HG03039 (cell line): ENCODE results near the gene CREB3L1.
"Not testable (repeated sequence)": the region's sequence is repeated elsewhere in the genome, so short reads cannot be mapped to it uniquely, and the experiment has no call there.

Source experiments
- ATAC-seq: cut with Tn5 transposase; IDR thresholded peaks from one replicate; pipeline ENCODE4 v1.9.1; 2021; ENCODE audit warnings: mild to moderate bottlenecking, moderate library complexity; ENCODE audit not compliant: unreplicated experiment

The CREB3L1 gene

DNA sequence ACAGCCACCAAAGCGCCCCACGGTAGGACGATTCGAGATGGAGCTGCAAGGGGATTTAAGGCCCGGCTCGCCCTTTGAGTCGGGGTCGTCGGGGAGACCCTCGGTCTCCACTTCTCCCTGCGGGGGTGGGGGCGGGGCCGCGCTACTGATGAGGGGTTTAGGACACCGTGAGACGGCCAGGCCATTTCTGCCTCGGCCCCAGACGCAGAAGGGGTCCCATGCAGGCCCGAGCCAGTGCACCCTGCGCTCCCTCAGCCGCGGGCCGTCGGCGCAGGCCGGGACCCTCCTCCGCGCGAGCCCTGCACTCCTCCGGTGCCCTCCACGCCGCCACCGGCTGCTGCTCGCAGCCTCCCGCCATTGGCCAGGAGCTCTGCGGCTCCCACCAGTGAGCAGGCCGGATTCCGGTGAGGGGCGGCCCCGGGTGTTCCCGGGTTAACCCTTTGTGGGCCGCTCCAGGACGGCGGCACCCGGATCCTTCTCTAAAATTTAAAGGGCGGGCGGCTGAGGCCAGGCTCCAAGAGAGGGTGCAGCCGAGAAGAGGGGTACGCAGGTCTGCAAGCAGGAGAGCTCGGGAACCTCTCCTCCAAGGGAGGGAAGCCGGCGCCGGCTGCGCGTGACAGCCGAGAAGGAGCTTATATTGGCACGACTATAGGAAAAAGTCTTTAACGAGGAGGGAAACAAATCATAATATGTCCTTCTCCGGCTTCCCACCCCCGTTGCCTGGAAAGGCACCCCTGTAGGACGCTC is 18.0 kb downstream of the CREB3L1 start:
- ATAC-seq: no peak

DNA sequence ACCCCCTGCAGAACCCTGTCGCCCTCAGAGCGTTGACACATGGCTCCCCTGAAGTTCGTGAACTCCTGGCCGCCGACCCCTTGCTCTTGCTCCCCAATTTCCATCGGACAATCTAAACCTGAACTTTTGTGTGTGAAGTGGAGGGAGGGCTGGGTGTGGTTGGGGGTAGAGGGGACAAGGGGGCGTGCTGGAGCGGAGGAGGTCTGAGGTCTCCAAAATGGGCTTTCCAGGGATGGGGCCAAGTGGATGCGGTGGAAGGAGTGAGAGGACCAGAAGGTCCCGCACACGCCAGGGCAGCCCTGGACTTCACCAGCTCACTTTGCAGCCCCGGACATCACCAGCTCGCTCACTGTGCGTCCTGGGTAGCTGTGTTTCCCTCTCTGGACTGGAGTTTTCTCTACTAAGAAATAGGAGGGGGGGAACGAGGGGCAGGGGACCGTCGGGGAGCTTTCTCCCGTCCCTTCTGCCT is 18.6 kb downstream of the CREB3L1 start:
- ATAC-seq: no peak

DNA sequence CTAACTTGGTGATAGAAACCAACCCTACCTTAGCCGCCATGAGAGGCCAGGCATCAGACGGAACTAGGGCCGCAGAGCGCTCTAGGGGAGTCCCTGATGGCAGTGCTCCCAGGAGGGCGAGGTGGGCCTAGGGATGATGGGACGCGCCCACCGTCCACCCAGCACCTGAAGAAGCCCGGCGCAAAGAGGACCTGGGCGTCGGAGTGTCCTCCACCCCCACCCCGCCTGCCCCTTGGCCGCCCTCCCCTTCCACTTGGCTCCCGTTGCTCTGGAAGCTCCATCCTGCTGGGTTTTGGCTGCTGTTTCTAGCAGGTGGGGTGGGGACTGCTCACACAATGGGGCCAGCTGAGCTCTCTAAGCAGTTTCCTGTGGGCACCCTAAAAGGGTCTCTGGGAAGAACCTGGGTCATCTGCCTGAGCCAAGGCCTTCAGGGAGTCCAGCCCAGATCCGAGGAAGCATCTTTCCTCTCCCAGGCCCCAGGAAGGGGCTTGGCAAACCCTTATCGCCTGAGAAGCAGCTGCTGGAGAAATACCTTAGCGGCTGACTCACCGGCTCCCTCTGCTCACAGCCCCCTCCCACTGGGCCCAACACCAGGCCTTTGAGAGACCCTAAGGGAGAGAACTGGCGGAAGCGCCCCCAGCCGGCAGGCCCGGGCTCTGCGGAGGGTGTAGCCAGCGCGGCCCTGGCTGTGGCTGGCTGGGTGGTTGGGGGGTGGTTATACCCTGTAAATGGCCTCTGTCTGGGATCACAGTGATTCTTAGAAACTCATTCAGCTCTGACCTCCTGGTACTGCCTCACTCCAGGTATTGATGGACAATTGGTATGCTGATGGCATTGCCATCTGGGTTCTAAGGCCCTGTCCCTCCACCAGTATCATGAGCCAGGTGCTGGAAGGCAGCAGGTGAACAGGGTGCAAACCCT is 19.3 kb downstream of the CREB3L1 start:
- ATAC-seq: no peak

DNA sequence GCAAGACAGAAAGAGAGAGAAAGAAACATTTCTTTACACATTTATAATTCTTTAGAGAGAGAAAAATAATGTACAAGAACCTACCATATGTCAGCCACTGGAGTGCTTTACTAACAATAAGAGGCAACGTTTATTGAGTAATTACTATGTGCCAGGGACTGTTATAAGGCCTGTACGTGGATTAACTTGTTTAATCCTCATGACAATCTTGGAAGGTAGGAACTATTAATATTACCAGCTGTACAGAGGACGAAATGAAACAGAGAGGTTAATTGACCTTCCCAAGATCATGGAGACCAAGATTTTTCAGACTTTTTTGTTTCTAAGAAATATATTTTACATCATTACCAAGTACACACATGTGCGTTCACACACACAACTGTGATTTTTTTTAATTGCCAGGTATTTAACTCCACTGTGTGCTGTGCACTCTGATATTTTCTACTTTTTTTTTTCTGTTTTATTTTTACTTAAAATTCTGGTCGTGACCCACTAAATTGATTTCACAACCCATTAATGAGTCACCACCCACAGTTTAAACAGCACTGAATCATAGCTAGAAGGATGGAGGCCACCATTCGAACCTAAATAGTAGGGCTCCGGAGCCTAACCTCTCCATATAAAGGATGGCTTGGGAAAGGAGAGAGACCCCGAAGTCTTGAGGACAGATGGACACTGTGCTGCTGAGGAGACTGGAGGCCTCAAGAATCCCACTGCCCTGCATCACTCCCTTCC is 21.4 kb downstream of the CREB3L1 start:
- ATAC-seq: no peak

DNA sequence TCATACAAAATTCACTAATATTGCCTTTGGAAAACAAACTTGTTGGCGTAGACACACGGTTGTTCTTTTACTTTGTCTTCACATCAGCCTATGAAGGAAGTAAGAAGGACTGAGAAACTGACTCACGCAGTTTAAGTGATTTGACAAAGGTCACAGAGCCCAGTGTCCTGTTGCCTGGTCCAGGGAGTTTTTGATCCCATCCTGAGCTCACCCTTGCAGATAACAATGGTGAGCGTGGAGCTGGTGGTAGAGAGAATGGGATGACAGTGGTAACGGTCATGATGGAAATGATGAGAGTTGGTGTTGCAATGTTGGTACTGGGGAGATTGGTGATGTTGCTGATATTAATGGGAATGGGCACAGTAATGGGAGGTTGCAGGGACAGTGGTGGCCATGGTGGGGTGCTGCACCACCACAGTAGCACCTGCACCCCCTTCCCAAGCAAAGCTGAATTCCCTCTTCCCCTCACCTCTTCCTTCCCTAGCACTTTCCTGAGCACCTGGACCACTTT is 22.0 kb downstream of the CREB3L1 start:
- ATAC-seq: no peak

DNA sequence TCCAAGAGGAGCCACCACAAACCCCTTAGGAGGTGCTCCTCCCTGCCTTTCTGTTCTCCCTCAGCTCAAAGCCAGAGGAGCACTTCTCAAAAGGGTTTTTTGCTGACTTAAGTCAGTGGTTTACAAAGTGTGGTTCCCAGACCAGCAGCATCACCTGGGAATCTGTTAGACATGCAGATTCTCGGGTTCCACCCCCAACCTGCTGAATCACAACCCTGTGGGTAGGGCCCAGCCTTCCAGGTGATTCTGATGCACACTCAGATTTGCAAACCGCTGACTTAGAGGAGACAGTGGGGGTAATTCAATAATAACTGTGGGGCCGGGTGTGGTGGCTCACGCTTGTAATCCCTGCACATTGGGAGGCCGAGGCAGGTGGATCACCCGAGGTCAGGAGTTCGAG is 22.8 kb downstream of the CREB3L1 start:
- ATAC-seq: no peak

DNA sequence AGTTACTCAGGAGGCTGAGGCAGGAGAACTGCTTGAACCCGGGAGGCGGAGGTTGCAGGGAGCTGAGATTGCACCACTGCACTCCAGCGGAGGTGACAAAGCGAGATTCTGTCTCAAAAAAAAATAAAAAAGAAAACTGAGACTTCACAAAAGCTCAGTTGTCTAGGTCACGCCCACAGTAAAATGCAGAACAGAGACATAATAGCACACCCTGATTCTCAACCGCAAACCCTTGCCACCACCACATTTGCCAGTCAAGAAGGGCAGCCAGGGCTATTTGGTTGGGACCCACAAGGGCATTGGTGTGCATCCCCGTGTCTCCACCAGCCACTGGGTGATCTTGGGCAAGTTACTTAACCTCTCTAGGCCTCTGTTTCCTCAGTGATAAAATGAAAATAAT is 25.4 kb downstream of the CREB3L1 start:
- ATAC-seq: peak; percentile 65

DNA sequence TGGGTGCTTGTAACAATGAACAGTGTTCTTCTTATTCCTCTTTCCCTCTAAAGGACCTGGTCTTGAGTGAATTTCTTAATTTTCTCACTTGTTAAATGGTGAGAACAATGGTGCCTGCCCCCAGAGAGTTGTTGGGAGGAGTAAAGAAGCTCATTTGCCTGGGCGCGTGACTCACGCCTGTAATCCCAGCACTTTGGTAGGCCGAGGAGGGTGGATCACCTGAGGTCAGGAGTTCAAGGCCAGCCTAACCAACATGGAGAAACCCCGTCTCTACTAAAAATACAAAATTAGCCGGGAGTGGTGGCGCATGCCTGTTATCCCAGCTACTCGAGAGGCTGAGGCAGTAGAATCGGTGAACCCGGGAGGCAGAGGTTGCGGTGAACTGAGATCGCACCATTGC is 26.6 kb downstream of the CREB3L1 start:
- ATAC-seq: not testable (repeated sequence)

DNA sequence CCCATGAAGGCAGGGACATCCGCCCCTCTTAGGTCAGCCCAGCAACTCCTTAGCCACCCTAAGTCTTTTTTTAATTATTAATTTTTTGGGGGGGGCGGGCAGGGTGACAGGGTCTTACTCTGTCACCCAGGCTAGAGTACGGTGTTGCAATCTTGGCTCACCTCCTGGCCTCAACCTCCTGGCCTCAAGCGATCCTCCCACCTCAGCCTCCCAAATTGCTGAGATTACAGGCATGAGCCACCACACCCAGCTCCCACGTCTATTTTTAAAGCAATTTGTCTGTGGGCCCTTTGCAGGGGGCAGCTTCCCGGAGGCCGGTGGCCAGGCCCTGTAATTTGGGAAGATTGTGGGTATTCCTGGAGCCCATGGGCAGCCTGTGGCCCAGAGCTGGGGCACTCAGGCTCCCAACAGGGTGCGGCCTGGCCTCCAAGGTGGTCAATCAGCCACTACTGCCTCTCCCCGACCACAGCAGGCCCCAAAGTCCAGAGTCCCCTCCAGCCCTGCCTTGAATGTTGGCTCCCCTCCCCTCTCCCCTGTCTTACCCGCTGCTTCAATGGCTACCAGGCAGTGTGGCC is 27.2 kb downstream of the CREB3L1 start:
- no peak for ATAC-seq

DNA sequence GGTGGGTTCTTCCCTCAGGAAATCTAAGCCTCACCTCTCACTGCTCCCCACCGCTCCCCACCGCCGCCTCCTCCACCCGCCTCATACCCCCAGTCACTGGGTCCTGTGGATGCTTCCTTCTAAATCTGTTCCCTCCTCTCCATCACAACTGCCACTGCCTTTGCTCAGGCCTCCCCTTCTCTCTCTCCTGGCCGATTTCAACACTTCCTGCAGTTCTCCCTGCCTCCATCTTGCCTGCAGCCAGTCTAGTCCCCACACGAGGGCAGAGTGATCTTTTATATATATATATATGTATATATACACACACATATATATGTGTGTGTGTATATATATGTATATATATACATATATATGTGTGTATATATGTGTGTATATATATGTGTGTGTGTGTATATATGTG is 27.8 kb downstream of the CREB3L1 start:
- ATAC-seq: no peak

DNA sequence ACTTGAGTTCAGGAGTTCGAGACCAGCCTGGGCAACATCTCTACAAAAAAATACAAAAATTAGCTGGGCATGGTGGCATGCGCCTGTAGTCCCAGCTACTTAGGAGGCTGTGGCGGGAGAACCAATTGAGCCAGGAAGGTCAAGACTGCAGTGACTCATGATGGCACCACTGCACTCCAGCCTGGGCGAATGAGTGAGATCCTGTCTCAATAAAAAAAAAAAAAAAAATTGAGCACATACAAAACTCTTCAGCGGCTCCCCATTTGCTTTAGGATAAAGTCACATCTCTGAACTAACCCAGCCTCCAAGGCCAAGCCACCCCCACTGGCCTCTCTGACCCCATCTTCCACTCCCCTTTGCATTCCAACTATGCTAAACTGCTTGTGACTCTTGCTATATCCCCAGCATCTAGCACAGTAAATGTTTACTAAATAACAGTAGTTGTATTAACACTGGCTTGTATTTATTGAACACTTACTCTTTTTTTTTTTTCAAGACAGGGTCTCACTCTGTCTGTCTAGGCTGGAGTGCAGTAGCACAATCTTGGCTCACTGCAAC is 28.9 kb downstream of the CREB3L1 start:
- ATAC-seq: no peak

DNA sequence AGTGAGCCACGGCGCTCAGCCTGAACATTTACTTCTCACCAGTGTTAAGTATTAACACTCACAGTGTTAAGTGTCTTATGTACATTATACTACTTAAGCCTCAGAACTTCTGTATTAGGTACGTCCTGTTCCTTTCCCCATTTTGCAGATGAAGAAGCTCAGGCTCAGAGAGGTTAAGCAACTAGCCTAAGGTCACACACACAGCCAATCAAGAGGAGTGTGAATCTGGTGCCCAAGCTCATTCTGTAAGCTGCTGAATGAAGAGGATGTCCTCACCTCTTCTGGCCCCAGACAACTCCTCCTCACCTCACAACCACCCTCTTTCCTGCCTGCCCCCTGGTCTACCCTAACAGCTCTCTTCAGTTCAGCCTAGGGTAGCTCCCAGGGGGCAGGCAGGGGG is 29.9 kb downstream of the CREB3L1 start:
- no peak for ATAC-seq

DNA sequence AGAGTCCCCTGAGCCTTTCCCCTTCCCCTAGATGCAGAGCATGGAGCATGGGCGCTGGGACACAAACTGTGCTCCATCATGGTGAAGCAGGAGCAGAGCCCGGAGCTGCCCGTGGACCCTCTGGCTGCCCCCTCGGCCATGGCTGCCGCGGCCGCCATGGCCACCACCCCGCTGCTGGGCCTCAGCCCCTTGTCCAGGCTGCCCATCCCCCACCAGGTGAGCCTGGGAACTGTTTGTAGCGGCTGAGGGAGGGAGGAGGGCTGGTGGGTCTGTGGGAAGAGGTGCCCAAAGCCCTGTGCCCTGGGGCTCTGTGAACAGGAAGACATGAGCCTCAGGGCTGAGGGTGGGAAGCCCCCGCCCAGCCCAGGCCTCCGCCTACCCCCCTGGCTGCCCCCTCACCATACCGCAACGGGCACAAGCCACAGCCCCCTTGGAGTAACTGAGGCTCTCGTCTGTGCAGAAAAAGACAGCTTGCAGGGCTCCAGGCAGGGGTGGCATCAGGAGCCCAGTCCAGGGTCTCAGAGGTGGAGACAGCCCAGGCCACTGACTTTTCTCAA is 30.4 kb downstream of the CREB3L1 start:
- no peak for ATAC-seq

DNA sequence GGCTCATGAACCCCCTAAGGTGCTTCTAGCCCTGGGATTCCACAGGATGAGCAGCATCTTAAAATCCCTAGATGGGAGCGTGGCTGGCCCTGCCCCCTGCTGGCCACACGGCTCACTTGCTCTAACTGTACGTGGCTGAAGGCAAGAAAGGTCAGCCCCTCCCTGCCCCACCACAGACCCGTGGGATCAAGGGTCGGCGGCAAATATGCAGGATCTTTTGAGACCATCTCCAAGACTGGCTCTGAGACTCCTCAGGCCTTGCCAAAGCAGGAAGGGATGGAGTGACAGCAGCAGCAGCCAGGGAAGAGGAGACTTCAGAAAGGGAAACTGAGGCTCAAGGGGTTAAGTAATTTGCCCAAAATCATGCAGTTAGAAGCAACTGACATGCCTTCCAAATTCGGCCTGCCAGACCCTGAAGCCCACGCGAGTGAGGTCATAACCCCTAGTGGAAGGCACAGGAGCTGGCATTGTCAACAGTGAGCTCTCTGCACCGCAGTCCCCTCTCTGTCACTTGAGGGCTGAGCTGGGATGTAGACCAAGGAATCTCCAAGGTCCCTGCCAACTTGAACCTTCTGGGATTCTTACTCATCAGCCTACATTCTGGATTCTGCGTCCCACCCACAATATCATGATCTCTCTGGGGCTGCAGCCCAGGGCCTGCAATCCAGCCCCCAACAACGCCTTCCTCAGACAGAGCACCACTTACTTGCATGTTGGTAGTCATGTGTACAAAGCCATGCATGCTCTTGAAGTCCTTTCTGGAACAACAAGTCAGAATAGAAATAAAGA is 31.4 kb downstream of the CREB3L1 start:
- ATAC-seq: no peak

DNA sequence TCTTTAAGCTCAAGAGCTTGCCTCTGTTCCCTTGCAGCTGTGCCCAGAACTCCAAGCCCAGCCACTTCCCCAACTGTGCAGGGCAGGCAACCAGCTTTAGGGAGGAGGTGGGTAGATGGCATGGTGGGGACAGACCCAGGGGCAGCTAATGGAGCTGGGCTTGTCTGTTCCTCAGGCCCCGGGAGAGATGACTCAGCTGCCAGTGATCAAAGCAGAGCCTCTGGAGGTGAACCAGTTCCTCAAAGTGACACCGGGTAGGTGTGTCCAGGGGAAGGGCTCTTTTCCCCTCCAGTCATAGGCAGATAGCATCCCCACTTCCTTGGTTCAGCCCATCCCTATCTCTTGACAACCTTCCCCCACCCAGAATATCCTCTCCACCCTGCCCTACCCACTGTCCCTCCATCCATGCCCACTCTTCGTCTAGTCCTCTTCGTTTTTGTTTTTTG is 32.4 kb downstream of the CREB3L1 start:
- ATAC-seq: no peak

DNA sequence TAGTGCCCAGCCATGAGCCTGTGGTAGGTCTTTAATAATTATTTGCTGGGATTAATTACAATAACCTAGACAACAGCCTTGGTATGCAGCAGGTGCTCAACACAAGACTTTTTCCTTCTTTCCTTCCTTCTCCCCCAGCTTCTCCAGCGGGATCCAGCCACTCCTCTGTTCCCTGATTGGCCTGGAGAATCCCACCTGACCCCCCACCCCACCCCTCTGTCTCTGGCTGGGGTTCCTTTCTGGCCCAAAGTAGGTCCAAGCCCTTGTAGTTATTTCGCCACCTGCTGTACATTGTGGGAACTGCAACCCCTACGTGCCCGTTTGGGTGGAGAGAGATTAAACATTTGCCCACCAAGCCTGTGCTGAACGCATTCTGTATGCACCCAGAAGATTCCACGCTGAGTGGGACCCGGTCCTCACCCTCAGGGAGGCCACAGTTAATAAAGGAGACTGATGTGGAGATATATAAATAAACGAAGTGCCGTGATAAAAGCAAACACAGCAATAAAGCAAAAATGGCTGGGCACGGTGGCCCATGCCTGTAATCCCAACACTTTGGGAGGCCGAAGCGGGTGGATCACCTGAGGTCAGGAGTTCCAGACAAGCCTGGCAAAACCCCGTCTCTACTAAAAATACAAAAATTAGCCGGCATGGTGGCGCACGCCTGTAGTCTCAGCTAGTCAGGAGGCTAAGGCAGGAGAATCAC is 37.7 kb downstream of the CREB3L1 start:
- no peak for ATAC-seq

DNA sequence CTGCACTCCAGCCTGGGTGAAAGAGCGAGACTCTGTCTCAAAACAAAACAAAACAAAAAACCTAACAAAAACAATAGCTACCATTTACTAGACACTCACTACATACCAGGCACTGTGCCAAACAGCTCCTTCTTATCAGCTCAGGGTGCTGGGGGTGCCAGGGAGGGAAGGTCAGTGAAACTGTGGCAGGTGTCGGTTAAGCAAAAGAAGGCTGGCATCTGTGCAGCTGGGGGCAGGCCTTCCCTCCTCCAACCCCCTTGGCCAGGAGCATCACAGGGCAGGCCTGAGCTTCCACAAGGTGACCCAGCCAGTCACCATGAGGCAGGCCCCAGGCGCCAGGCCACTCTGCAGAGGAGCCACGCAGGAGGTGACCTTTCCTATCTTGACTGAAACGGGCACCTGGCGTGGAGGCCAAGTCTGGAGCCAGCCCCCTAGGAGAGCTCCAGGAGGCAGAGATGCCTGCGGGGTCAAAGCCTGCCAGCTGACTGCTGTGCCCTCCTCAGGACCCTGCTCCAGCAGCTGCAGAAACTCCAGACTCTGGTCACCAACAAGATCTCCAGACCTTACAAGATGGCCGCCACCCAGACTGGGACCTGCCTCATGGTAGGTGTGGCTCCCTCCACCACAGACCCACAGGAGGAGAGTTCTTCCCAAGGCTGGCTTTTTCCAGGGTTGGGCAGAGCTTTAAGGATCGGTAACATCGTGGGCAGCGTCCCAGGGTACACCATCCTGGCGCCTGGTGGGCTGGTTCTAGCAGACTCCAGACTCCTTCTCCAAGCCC is 38.5 kb downstream of the CREB3L1 start:
- ATAC-seq: no peak

DNA sequence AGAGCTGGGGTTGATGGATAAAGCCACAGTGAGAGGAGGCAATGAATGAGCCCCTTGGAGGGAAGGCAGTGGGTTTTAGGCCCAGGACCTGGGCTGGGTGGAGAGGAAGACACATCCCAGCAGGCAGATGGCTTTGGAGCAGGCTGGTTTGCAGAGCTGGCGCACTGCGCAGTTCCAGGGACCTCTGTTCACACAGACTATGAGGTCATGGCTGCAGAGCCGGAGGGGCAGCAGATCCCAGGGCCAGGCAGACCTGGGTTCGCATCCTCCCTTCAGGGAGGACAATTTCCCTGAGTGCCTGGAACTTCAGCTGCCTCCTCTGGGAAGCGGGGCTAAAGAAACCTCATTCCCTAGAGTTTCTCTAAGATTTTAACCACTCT is 41.6 kb downstream of the CREB3L1 start:
- no peak for ATAC-seq
